Nephron (organoid): Measurements from ENCODE around the gene MEAK7.

Source experiments
- H3K27ac Mint-ChIP-seq, 3 experiments: 2 replicates each; pipeline ENCODE4 v1.8.0; 2020; ENCODE audit warnings: mixed read lengths in 3 of 3, mild to moderate bottlenecking in 2 of 3, moderate library complexity in 1 of 3
- H3K27me3 Mint-ChIP-seq: 2 replicates; pipeline ENCODE4 v1.8.0; 2021; ENCODE audit warnings: low read depth, mild to moderate bottlenecking, moderate library complexity, mixed read lengths
- H3K36me3 Mint-ChIP-seq: 2 replicates; pipeline ENCODE4 v1.8.0; 2020; ENCODE audit warnings: low read depth, mixed read lengths
- H3K4me1 Mint-ChIP-seq: 2 replicates; pipeline ENCODE4 v1.8.0; 2020; ENCODE audit warnings: mixed read lengths
- H3K4me3 Mint-ChIP-seq, 3 experiments: 2 replicates each; pipeline ENCODE4 v1.8.0; 2020; ENCODE audit warnings: mild to moderate bottlenecking in 3 of 3, mixed read lengths in 3 of 3, moderate library complexity in 2 of 3
- H3K9me3 Mint-ChIP-seq: 2 replicates; pipeline ENCODE4 v1.8.0; 2020; ENCODE audit warnings: mixed read lengths
- CTCF ChIP-seq, 3 experiments: fragments of 200-600 bp; sonication (generic); IDR thresholded peaks; one replicate each; pipeline ENCODE4 v1.5.0; 2021; ENCODE audit warnings: antibody characterized with exemption in 3 of 3; ENCODE audit not compliant: unreplicated experiment in 3 of 3

MEAK7 gene

DNA sequence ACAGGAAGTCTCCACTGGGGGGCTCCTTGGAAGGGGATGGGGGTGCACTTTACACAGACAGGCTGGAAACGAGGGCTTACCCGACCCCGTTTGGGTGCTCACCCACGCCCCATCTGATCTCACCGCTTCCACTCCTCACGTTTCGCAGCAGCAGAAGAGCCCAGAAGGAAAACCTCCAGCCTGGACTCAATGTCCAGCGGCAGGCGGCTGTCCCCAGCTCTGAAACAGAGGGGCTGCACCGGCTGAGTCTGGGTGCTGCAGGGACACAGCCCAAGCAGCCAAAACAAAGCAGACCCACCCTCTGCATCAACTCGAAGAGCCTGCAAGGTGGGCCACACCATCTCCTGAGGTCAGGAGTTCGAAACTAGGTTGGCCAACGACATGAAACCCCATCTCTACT, 3.9 kb downstream of the MEAK7 start:
- Mint-ChIP-seq H3K27ac (no peak overlapping the region), H3K4me1 (peaks cover 10% of the 10 kb centered on the region), H3K9me3 (peaks cover 1% of the 10 kb centered on the region), H3K27me3 (no peaks in the 10 kb centered on the region), H3K4me3 (no peak overlapping the region), H3K36me3 (peaks cover 39% of the 10 kb centered on the region)
- no peak for TF ChIP-seq CTCF (IDR thresholded peaks at IDR 0.05; ENCODE audit: unreplicated experiment in 3 of 3)

DNA sequence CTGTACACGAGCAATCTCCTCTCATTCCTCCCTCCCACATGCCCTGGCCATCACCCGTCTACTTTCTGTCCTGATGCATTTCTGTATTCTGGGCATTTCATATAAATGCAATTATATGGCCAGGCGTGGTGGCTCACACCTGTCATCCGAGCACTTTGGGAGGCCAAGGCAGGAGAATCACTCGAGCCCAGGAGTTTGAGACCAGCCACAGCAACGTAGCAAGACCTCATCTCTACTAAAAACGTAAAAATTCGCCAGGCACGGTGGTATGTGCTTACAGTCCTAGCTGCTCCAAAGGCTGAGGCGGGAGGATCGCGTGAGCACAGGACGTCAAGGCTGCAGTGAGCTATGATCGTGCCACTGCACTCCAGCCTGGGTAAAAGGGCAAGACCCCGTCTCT, 4.8 kb downstream of the MEAK7 start:
- Mint-ChIP-seq H3K4me1 (peaks cover 5% of the 10 kb centered on the region), H3K27ac (no peak overlapping the region), H3K27me3 (no peaks in the 10 kb centered on the region), H3K36me3 (peaks cover 48% of the 10 kb centered on the region), H3K9me3 (peaks cover 6% of the 10 kb centered on the region), H3K4me3 (no peak overlapping the region)
- no peak for TF ChIP-seq CTCF (IDR thresholded peaks at IDR 0.05; ENCODE audit: unreplicated experiment in 3 of 3)

- no peak for TF ChIP-seq CTCF (IDR thresholded peaks at IDR 0.05; ENCODE audit: unreplicated experiment in 3 of 3)
- H3K36me3 Mint-ChIP-seq = peaks cover 54% of the 10 kb centered on the region
- peaks cover 10% of the 10 kb centered on the region for H3K9me3 Mint-ChIP-seq
- H3K4me3 Mint-ChIP-seq = no peak overlapping the region
- H3K27me3 Mint-ChIP-seq = no peaks in the 10 kb centered on the region
- no peak overlapping the region for H3K27ac Mint-ChIP-seq
- peaks cover 4% of the 10 kb centered on the region for H3K4me1 Mint-ChIP-seq
Observed at GRCh38 chr16:84498859-84499620, 5.4 kb downstream of the MEAK7 start.

DNA sequence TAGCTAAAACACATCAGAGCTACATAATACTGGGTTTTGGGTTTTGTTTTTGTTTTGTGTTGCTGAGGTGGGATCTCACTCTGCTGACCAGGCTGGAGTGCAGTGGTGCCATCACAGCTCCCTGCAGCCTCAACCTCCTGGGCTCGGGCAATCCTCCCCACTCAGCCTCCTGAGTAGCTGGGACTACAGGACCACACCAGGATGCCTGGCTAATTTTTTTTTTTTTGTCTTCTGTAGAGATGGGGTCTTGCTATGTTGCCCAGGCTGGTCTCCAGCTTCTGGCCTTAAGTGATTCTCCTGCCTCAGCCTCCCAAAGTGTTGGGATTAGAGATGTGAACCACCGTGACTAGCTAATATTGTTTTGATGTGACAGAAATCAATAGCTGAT, 6.2 kb downstream of the MEAK7 start:
- H3K36me3 Mint-ChIP-seq = peaks cover 62% of the 10 kb centered on the region
- no peaks in the 10 kb centered on the region for H3K27me3 Mint-ChIP-seq
- H3K9me3 Mint-ChIP-seq = peaks cover 11% of the 10 kb centered on the region
- H3K27ac Mint-ChIP-seq = no peak overlapping the region
- no peak for TF ChIP-seq CTCF (IDR thresholded peaks at IDR 0.05; ENCODE audit: unreplicated experiment in 3 of 3)
- H3K4me1 Mint-ChIP-seq = no peaks in the 10 kb centered on the region
- H3K4me3 Mint-ChIP-seq = no peak overlapping the region

GRCh38 chr16:84497418-84498222, 6.8 kb downstream of the MEAK7 start:
- Mint-ChIP-seq H3K4me3 (no peak overlapping the region), H3K4me1 (no peaks in the 10 kb centered on the region), H3K27ac (no peak overlapping the region), H3K36me3 (peaks cover 65% of the 10 kb centered on the region), H3K27me3 (no peaks in the 10 kb centered on the region), H3K9me3 (peaks cover 15% of the 10 kb centered on the region)
- no peak for TF ChIP-seq CTCF (IDR thresholded peaks at IDR 0.05; ENCODE audit: unreplicated experiment in 3 of 3)
